ENCODE results near the gene CSK.

GRCh38 chr15:74843445-74843828, 61.6 kb downstream of the CSK start:
- TF ChIP-seq CTCF (IDR thresholded peaks at IDR 0.05): no peak
- TF ChIP-seq POLR2A (IDR thresholded peaks at IDR 0.05): no peak
